GM20000 (cell line): ENCODE results near the gene RASSF5.
"Not testable (repeated sequence)": the region's sequence is repeated elsewhere in the genome, so short reads cannot be mapped to it uniquely, and the experiment has no call there.

Source experiments
- DNase-seq: peaks from one replicate; pipeline ENCODE4 v3.0.0; 2012; ENCODE audit warnings: low spot score
- CTCF ChIP-seq: IDR thresholded peaks from 2 replicates; pipeline ENCODE4 v1.5.1; 2012; ENCODE audit warnings: mild to moderate bottlenecking, control low read depth; ENCODE audit errors: extremely low read depth, missing control alignments

Gene RASSF5

GRCh38 chr1:206609229-206609991 is 102.1 kb downstream of the RASSF5 start:
- no peak for TF ChIP-seq CTCF
- peak; percentile 64 for DNase-seq

- peak; percentile 96 for TF ChIP-seq CTCF
- peak; percentile 98 for DNase-seq
Observed at GRCh38 chr1:206612129-206612876, 105.0 kb downstream of the RASSF5 start, which contains the start of gene EIF2D. TSS of gene EIF2D (minus strand) at chr1:206612465. CDS start at chr1:206612342, 123 bp downstream.

- not testable (repeated sequence) for DNase-seq
Observed at GRCh38 chr1:206626396-206626795, 119.1 kb downstream of the RASSF5 start.

GRCh38 chr1:206628916-206629315 is 121.6 kb downstream of the RASSF5 start:
- no peak for TF ChIP-seq CTCF
- no peak for DNase-seq

- TF ChIP-seq CTCF = no peak
Observed at GRCh38 chr1:206631085-206631509, 123.8 kb downstream of the RASSF5 start.

GRCh38 chr1:206633708-206634121 is 126.4 kb downstream of the RASSF5 start:
- TF ChIP-seq CTCF = no peak
- no peak for DNase-seq

More at GRCh38 chr1:206631085-206631509, 123.8 kb downstream of the RASSF5 start:
- DNase-seq = peak; percentile 74

- peak; percentile 69 for TF ChIP-seq CTCF
- peak; percentile 63 for DNase-seq
Observed at GRCh38 chr1:206634365-206635079, 127.2 kb downstream of the RASSF5 start.
